ENCODE data around the gene KRTAP20-2.

- TF ChIP-seq TCF7 (IDR thresholded peaks at IDR 0.05; ENCODE audit: borderline replicate concordance) (no peak), USF1 (IDR thresholded peaks at IDR 0.05; ENCODE audit: borderline replicate concordance, extremely low read length, insufficient read depth, low read depth, low read length) (no peak), CTCF (IDR thresholded peaks at IDR 0.05 in 2 of 3, conservative IDR thresholded peaks at IDR 0.05 in 1 of 3; ENCODE audit: control insufficient read depth in 2 of 3, extremely low read depth in 1 of 3, insufficient read depth in 1 of 3, low read depth in 3 of 3, low read length in 3 of 3) (no peak)
These were observed 22.9 kb upstream of the KRTAP20-2 start for GRCh38 chr21:30612132-30612531.
